A673 (cell line): Measurements from ENCODE around the gene DRD4.

Source experiments
- EZH2 ChIP-seq: fragments of 200-600 bp; sonication (generic); IDR thresholded peaks from 2 replicates; pipeline ENCODE4 v1.6.1; 2017; ENCODE audit warnings: borderline replicate concordance, low read depth, mild to moderate bottlenecking, mixed read lengths, antibody characterized with exemption, low read length; ENCODE audit not compliant: poor library complexity, severe bottlenecking
- TF ChIP-seq, protein P1 (sequence below): fragments of 300-800, 200-600 bp; sonication (generic); conservative IDR thresholded peaks from 2 replicates; pipeline ENCODE4 v1.5.1; 2017; ENCODE audit warnings: low read depth, mild to moderate bottlenecking, antibody characterized with exemption, low read length, moderate library complexity, mixed read lengths

DNA sequence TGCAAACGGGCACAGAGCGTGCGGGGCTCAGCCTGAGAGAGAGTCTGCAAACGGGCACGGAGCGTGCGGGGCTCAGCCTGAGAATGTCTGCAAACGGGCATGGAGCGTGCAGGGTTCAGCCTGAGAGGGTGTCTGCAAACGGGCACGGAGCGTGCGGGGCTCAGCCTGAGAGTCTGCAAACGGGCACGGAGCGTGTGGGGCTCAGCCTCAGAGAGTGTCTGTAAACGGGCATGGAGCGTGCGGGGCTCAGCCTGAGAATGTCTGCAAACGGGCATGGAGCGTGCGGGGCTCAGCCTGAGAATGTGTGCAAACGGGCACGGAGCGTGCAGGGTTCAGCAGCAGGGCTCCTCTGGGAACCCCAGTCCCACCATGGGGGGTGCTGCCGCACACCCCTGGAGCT lies 47.3 kb upstream of the DRD4 start:
- TF ChIP-seq, protein P1, sequence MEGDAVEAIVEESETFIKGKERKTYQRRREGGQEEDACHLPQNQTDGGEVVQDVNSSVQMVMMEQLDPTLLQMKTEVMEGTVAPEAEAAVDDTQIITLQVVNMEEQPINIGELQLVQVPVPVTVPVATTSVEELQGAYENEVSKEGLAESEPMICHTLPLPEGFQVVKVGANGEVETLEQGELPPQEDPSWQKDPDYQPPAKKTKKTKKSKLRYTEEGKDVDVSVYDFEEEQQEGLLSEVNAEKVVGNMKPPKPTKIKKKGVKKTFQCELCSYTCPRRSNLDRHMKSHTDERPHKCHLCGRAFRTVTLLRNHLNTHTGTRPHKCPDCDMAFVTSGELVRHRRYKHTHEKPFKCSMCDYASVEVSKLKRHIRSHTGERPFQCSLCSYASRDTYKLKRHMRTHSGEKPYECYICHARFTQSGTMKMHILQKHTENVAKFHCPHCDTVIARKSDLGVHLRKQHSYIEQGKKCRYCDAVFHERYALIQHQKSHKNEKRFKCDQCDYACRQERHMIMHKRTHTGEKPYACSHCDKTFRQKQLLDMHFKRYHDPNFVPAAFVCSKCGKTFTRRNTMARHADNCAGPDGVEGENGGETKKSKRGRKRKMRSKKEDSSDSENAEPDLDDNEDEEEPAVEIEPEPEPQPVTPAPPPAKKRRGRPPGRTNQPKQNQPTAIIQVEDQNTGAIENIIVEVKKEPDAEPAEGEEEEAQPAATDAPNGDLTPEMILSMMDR: no peak
- TF ChIP-seq EZH2: no peak
